NT2/D1 (cell line): Measurements from ENCODE around the gene CBX2.

Experiments used
- DNase-seq: peaks from one replicate; pipeline ENCODE4 v3.0.0-alpha.2; 2011; ENCODE audit warnings: low read depth, low spot score
- H3K27me3 ChIP-seq: 2 replicates; pipeline ENCODE4 v1.6.0; 2011; ENCODE audit warnings: mild to moderate bottlenecking; ENCODE audit not compliant: insufficient read length, insufficient read depth
- H3K36me3 ChIP-seq: 2 replicates; pipeline ENCODE4 v1.6.1; 2011; ENCODE audit warnings: mild to moderate bottlenecking, low read length, mixed read lengths; ENCODE audit not compliant: insufficient read depth, insufficient read length
- H3K4me1 ChIP-seq: 2 replicates; pipeline ENCODE4 v1.5.1; 2011; ENCODE audit not compliant: insufficient read depth, insufficient read length
- H3K4me3 ChIP-seq: 2 replicates; pipeline ENCODE4 v1.5.1; 2011; ENCODE audit warnings: low read depth; ENCODE audit not compliant: insufficient read length
- H3K9ac ChIP-seq: 2 replicates; pipeline ENCODE4 v1.6.0; 2011; ENCODE audit warnings: low read depth; ENCODE audit not compliant: insufficient read length
- H3K9me3 ChIP-seq: 2 replicates; pipeline ENCODE4 v1.5.1; 2011; ENCODE audit warnings: mild to moderate bottlenecking, low read length; ENCODE audit not compliant: insufficient read depth
- SUZ12 ChIP-seq: IDR thresholded peaks from 2 replicates; pipeline ENCODE4 v1.6.1; 2011; ENCODE audit not compliant: insufficient read length, insufficient read depth; ENCODE audit errors: extremely low read depth
- YY1 ChIP-seq: IDR thresholded peaks from 2 replicates; pipeline ENCODE4 v1.6.1; 2011; ENCODE audit not compliant: insufficient read length, insufficient read depth
- ZNF274 ChIP-seq: IDR thresholded peaks from 2 replicates; pipeline ENCODE4 v1.6.1; 2011; ENCODE audit warnings: mild to moderate bottlenecking, low read depth, low read length

CBX2 gene

DNA sequence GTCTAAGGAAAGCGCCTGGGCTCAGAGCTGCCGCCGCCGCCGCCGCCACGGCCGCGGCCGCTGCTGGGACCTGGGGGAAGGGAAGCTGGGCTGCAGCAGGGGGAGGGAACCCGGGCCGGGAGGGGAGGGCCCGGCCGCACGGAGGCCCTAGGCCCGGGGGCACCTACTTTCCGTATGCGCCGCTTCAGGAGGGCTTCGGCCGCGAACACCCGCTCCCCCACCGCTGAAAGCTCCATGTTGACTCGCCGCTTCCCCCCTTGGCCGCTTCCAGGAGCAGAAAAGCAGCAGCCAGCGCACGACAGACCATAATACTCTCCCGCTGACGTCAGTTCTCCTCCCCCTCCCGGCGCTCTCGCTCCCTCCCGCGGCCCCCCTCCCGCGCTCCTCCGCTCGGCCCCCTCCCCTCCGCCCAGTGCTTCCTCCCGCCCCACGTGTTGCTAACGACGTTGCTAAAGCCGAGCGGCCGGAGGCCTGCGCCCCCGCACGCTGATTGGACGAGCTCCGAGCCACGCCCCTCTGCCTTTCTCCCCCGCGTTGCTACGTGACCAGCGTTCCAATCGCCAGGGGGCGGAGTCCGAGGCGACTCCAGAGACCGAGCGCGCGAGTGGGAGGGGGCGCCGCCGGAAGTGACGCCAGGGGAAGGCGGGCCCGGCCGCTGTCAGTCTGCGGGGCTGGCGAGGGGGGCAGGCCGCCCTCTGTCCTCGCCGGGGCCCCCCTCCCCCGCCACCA lies 19.0 kb downstream of the CBX2 start, which contains the start of gene CBX8:
Gene CBX8 (minus strand): TSS at position 315 of the 729 bp plus-strand sequence. CDS start 79 bp downstream, at position 236.
- peak within 1 kb of the TSS; percentile 88 for H3K9ac ChIP-seq
- H3K9me3 ChIP-seq, result no peaks in the 10 kb centered on the region
- peak; percentile 97 for DNase-seq
- H3K4me3 ChIP-seq, result peak within 1 kb of the TSS; percentile 73
- TF ChIP-seq YY1, result no peak
- no peak for TF ChIP-seq SUZ12
- TF ChIP-seq ZNF274, result no peak
- peaks cover 30% of the 10 kb centered on the region for H3K4me1 ChIP-seq
- H3K27me3 ChIP-seq, result peaks cover 90% of the 10 kb centered on the region
- H3K36me3 ChIP-seq, result peaks cover 18% of the 10 kb centered on the region

DNA sequence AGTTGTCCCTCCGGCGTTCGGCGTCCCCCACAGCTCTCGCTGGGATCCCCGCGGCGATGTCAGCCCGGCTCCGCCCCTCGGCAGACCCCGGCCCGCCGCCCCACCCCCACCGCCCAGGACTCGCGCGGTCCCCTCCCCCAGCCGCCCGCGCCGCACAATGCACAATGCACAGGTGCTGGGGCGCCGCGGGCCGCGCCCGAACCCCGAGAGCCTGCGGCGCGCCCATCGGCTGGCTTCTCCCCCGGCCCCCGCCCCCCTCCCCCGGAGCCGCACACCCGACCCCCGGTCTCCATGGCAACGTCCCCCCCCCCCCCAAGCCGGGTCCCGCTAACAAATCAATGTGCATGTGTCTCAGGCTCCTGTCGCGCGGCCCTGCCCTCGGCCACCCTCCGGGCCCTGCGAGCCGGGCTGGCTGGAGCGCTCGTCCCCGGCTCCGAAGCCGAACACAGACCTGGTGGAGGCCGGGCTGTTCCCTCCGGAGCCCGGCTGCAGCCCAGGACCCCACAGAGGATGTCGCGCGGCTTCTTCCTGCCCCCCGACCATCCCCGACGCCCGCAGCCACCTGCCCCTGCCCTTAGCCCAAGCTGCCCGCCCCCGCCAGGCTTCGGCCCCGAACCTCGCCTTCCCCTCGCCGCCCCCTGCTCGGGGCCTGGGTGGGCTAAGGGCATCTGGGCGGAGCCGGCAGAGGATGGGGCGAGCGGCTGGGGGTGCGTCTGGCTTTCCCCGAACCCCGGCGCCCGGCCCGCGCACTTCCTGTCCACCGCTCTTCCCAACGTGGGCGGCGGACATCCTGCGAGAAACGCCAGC lies 19.7 kb downstream of the CBX2 start:
- H3K4me3 ChIP-seq, result peak overlapping the region; percentile 40
- peaks cover 18% of the 10 kb centered on the region for H3K36me3 ChIP-seq
- peaks cover 27% of the 10 kb centered on the region for H3K4me1 ChIP-seq
- H3K9me3 ChIP-seq, result peaks cover 5% of the 10 kb centered on the region; the same call in 1 of the 2 replicates
- H3K9ac ChIP-seq, result peak overlapping the region; percentile 62
- TF ChIP-seq SUZ12 (no peak), YY1 (no peak), ZNF274 (no peak)
- no peak for DNase-seq
- peaks cover 90% of the 10 kb centered on the region for H3K27me3 ChIP-seq

DNA sequence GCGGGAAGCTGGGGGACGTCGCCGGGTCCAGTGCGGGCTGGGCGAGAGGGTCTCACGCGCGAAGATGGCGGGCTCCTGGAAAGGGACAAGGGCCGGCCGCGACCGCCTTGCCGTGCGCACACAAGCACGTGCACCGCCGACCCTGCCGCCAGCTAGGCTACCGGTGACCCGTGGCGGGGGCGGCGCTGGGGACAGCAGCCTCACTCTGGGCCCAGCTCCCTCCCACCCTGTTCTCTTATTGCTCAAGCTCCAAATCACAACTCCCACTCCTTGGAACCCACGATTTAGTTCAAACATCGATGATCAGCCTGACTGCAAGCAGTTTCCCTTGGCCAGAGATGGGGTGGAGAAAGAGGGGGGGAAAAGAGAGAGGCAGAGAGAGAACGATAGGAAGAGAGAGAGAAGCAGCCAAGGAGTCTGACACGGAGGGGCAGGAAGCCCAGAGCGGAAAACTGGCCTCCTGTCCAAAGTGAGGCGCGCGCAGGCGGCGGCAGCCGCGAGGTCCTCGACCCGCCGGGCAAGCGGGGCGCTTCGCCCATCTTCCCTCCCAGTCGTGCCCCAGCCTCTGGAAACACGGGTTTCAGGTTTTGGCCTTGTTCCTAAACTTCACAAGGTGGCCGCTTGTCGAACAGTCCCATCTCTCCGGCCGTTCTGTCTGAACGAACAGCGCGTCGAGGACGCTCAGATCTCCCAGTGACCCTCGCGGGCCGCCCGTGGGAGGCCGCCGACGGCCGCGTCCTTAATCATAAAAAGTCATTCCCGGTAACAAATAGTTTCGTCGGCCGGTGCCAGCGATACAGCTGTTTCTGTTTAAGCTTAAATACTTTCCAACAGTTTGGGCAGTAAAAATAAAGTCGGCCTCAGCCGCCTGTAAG lies 20.6 kb downstream of the CBX2 start:
- peaks cover 32% of the 10 kb centered on the region for H3K4me1 ChIP-seq
- no peak for DNase-seq
- TF ChIP-seq SUZ12 (peak; percentile 98), YY1 (no peak), ZNF274 (no peak)
- H3K4me3 ChIP-seq, result peak overlapping the region; percentile 40
- H3K36me3 ChIP-seq, result peaks cover 18% of the 10 kb centered on the region
- peak overlapping the region; percentile 62 for H3K9ac ChIP-seq
- H3K27me3 ChIP-seq, result peaks cover 90% of the 10 kb centered on the region
- H3K9me3 ChIP-seq, result peaks cover 5% of the 10 kb centered on the region; the same call in 1 of the 2 replicates

DNA sequence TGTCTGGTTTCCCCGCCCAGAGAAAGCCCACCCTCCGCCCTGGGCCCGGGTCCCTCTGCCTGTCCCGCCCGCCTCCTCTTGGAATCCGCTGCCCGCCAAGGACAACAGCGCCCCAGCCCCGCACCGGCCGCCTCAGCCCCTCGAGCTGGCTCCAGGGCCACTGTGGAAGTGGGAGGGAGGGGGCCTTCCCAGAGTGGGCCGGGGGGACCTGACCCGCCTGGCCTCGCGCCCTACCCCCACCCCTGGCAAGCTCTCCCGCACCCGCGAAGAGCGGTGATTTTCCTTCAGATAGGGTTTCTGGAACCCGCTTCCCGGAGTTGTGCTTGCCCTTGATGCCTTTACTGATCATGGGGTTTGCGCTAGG lies 21.2 kb downstream of the CBX2 start:
- Histone ChIP-seq H3K4me3 (no peak overlapping the region), H3K9ac (no peak overlapping the region), H3K27me3 (peaks cover 90% of the 10 kb centered on the region)

DNA sequence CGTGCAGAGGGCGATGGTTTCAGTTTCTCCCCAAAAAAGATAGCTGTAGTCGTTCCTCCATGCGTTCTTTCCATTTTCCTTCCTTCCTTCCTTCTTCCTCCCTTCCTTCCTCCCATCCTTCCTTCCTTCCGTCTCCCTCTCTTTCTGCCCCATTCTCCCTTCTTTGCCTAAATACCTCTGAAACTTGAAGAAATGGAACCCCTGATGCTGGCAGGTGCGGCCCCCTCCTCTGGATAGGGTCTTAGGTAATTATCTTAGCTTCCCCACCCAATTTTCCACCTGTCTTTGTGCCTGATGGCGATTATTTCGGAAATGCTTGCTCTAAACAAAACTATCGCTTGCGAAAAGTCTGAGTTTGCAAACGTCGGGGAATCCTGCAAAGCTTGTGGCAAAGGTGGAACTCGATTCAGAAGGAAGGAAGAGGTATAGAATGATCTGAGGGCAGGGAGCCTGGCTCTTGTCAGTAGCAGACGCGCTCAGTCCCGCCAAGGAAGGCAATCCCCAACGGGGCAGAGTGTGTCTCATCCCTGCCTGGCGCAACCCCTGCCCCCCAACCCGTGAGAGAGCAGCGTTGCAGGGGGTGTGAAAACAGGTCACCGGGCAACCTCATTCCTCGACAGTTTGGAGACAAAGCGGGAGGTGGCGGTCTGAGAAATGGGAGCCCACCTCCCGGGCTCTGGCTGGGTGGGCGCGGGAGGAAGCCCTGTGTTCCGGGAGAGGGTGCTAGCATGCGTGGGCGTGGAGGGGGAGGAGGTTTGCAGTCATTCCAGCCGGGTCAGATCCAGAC lies 21.8 kb downstream of the CBX2 start:
- Histone ChIP-seq H3K9ac (no peak overlapping the region), H3K4me3 (no peak overlapping the region), H3K27me3 (peaks cover 90% of the 10 kb centered on the region), H3K9me3 (peaks cover 5% of the 10 kb centered on the region; the same call in 1 of the 2 replicates), H3K4me1 (peaks cover 38% of the 10 kb centered on the region), H3K36me3 (peaks cover 13% of the 10 kb centered on the region)
- TF ChIP-seq ZNF274 (no peak), SUZ12 (no peak), YY1 (no peak)
- no peak for DNase-seq

More for the DNA sequence above, 21.2 kb downstream of the CBX2 start:
- no peak for TF ChIP-seq ZNF274
- peak; percentile 92 for TF ChIP-seq SUZ12
- no peak for TF ChIP-seq YY1
- Histone ChIP-seq H3K9me3 (peaks cover 5% of the 10 kb centered on the region; the same call in 1 of the 2 replicates), H3K4me1 (peaks cover 36% of the 10 kb centered on the region), H3K36me3 (peaks cover 18% of the 10 kb centered on the region)
- no peak for DNase-seq

DNA sequence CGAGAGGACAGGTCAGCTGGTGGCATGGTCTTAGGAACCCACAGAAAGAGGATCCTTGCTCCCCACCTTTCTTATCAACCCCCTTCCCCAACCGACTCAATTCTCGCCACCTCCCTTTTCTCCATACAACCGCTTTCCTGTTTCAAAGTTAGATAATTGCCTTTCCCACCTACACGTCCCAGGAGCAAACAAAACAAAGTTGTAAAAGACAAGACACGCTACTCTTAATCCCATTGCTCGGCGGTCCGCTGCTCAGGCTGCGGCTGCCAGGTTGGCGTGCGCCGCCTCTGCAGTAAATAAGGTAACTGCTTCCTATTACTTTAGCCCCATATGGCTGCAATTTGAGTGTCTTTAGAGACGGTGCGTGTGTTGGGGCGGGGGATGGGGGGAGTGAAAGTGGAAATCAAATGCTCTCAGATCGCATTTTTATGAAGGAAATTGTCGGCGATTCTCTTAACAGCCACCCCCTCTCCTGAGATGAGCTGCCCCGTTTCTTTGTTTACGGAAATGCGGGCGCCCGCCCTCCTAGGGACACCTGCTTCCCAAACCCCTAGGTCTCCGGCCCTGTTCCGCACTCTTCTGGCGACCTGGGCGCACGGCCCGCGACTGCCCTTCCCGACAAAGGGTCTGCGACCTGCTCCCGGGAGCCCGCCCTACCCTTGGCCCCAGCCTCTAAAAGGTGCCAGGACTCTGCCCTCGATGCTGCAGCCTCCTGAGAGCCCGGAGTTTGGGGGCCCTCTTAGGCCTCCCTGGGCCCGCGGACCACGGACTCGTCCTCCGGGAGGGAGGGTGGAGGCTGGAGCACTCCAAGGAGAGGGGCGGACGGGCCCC lies 22.6 kb downstream of the CBX2 start:
- peaks cover 6% of the 10 kb centered on the region for H3K36me3 ChIP-seq
- peak overlapping the region; percentile 26 for H3K9ac ChIP-seq
- DNase-seq, result no peak
- peaks cover 5% of the 10 kb centered on the region; the same call in 1 of the 2 replicates for H3K9me3 ChIP-seq
- peaks cover 90% of the 10 kb centered on the region for H3K27me3 ChIP-seq
- peaks cover 35% of the 10 kb centered on the region for H3K4me1 ChIP-seq
- peak overlapping the region; percentile 25 for H3K4me3 ChIP-seq
- TF ChIP-seq SUZ12, result peak; percentile 72
- TF ChIP-seq ZNF274, result no peak
